PC-3 (cell line): ENCODE measurements around the gene UBTF.

Experiments used
- CTCF ChIP-seq: fragments of 300-600 bp; sonication (generic); conservative IDR thresholded peaks from 2 replicates; pipeline ENCODE4 v1.5.1; 2017; ENCODE audit warnings: antibody characterized with exemption, low read depth, mild to moderate bottlenecking, low read length
- EZH2 ChIP-seq: fragments of 300-600 bp; sonication (generic); IDR thresholded peaks from one replicate; pipeline ENCODE4 v1.6.1; 2017; ENCODE audit warnings: antibody characterized with exemption, mild to moderate bottlenecking, low read length; ENCODE audit not compliant: unreplicated experiment

GRCh38 chr17:44217738-44218343, 1.6 kb downstream of the UBTF start:
- TF ChIP-seq CTCF, result no peak
- no peak for TF ChIP-seq EZH2
